Measurements from ENCODE around the gene TFCP2.
"Not testable (repeated sequence)": the region's sequence is repeated elsewhere in the genome, so short reads cannot be mapped to it uniquely, and the experiment has no call there.

TFCP2 gene, protein sequence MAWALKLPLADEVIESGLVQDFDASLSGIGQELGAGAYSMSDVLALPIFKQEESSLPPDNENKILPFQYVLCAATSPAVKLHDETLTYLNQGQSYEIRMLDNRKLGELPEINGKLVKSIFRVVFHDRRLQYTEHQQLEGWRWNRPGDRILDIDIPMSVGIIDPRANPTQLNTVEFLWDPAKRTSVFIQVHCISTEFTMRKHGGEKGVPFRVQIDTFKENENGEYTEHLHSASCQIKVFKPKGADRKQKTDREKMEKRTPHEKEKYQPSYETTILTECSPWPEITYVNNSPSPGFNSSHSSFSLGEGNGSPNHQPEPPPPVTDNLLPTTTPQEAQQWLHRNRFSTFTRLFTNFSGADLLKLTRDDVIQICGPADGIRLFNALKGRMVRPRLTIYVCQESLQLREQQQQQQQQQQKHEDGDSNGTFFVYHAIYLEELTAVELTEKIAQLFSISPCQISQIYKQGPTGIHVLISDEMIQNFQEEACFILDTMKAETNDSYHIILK

DNA sequence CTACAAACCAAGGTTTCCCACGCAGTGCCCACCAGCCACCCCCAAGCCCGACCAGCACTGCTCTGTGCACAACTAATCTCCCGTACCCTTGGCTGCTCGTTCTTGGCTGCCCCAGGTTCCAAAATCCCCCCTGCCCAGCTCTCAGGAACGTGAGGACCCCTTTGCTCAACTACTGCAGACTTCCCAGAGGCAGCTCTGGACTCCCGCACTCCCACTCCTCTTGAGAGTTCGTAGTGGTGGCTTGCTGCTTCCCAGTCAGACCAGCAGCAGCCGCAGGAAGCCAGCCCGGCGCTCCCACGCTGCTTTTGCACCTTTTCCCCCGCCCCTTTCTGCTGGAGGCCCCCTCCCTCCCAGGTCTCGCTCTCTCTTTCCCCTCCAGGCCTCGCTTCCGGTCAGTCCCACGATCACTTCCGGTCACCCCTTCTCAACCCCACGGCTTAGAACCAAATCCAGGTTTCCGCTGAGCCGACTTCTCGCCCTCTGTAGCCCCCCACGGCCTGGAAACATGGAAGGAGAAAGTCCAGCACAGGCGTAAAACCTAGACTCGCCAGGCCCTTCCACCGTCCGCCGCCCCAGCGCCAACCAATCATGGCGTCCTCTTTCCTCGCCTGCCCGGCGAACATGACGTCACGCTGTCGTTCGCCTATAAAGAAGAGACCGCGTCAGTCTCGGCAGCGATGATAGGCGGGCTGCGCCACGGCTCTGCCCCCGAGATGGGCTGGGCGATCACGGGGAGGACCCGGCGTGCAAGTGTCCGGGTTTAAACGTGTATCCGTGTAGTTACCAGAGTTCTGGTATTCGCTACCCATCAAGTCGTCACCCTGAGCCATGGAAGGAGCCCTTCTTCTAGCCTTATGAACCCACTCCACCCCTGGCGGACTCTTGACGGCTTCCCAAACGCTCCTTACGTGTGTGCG, at the start of gene TFCP2:
Gene TFCP2, minus strand, starts transcription at position 621 of the 917 bp plus-strand sequence. CDS start 713 bp downstream, outside the sequence.
- peak; percentile 64 to 99 (median 91) for DNase-seq

DNA sequence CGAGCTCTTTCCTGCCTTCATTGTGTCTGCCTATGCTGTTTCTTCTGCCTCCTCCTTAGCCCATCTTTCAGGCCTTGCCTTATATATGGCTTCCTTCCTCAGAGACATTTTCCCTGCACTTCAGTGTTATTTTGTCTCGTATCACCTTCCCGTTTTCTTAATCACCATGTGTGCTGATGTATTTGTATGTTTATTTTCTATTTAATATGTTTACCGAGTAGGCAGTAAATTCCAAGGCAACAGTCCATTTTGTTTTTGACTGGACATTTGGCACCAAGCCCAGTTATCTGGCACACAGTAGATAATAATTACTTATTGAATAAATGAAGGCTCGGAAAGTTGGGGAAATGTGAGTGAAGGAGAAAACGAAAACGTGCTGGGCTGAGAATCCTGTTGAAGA, 49.5 kb upstream of the TFCP2 start:
- DNase-seq, result no peak

DNA sequence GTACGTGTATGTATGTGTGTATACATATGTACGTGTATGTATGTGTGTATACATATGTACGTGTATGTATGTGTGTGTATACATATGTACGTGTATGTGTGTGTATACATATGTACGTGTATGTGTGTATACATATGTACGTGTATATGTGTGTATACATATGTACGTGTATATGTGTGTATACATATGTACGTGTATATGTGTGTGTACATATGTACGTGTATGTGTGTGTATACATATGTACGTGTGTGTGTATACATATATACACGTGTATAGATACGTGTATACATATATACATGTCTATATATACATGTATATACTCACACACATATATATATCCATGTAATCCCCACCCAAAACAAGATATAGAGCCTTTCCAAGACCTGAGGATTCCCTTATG, 46.9 kb upstream of the TFCP2 start:
- not testable (repeated sequence) for DNase-seq

DNA sequence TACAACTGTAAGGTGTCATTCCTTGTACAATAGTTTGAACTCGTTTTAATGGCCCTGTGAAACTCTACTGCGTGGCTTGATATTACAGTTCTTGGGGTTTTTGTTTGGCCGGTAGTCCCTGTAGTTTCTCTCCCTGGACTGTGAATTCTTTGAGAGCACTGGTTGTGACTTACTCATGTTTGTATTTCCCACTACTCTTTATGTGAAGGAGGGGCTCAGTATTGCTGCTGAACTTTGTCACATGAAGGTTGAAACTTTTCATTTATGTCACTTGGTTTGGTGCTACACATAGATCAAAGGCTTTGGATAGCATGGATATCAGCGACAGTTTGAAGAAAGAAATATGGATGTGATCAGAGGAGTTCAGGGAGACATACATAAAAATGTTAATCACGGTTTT, 46.4 kb upstream of the TFCP2 start:
- DNase-seq, result no peak

DNA sequence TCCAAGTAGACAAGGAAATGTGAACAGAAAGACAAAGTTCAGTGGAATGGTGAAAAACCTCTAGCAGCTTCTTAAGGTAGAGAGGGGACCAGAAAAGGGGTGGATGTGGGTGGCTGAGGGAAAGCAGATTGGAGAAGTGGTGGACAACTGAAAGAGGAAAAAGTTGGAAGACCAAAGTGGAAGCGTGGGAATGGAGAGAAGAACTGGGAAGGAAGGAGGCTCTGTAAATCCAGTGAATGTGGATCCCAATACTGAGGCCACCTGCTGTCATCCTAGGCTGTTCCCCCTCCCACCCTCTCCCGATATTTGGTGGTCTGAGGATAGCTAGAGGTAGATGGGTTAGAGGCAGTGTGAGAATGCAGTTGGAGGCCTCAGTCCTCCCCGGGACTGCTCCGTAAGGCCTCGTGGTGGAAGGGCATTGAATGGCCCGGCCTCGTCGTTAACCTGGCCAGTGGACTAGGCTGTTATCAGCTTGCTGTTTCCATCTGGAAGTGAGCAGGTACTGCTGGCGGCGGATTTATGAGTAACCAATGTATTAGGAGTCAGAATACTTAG, 45.7 kb upstream of the TFCP2 start:
- peak in 1 of 14 donors; percentile 21 for DNase-seq

DNA sequence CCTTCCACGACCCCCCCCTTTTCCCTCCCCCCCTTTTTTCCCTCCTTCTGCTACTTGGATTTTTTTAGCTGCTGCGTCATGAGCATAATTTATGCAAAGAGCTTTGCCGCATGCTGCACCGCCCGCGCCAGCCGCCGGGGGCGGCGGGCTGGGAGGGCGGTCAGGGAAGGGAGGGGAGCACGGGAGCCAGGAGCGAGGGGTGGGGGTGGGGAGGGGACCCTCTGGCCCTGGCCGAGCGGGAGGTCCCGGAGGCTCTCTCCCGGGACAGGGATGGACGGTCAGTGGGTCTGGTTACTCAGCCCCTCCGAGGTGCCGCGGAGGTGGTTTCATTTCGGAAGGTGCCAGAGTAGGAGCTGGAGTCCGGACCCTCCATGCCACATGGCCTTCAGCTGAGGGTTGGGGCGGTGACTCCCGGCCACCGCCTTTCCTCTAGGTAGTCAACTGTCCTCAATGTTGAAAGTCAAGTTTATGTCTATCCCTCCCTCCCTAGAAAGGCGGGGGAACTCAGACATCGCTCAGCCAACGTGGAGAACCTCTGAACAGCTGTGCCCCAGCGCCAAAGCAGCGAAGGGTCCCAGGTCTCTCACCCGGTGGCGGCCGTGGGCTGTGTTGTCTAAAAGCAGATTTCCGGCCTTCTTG, 45.2 kb upstream of the TFCP2 start, which contains the start of gene POU6F1:
Gene POU6F1, minus strand, starts transcription at position 95 of the 639 bp plus-strand sequence. CDS start 11,226 bp downstream, outside the sequence.
- peak in 12 of 14 donors; percentile 41 to 80 (median 66) for DNase-seq

DNA sequence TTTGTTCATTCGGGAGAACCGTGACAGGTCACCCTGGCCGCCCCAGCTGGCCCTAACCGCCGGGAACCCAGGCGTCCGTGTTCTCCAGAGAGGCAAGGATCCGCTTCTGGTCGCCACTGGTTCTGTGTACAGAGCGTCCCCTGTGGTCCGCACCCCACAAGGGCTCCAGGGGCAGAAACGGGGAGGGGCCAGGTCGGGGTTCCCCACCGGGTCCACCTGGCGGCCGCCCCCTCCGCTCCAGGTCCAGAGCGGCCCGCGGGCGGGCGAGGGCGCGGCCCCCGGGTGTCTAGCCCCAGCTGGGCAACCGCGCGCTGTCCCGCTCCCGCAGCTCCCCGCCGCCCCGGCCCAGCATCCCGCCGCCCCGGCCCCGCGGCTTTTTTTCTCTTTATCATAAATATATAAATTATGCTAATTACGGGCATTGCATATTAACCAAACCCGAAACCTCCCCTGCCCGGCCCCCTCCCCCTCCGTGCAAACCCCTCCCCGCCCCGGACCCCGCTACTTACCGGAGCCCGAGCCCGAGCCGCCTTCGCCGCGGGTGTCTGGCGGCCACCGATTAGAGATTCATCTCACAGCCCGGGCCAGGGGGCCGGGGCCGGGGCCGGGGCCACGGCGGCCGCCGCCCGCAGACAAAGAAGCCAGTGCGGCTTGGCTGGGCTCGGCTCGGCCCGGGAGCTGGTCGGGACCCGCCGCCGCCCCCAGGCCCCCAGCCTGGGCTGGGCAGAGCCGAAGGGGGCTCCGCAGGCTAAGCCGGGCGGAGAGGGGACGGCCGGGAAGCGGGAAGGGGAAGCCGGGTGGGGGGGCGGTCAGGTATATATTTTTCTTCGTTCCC, 44.4 kb upstream of the TFCP2 start:
- peak in 11 of 14 donors; percentile 42 to 79 (median 61) for DNase-seq

DNA sequence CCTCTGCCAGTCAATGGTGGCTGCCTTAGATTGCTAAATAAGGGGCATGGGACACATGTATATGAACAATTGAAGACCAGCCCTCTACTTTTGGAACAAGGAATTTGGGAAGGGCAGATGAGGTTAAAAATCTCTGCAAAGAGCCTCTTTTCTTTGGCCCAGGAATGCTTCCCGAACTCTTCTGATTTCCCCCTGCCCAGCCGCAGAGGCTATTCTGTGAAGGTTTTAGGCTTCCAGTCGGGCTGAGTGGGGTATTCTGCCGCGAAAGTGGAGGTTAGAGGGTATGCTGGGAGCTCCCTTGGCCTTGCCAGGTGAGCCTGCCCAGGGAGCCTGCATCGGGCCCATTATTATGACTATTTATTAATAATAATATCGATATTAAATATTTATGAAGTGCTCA, 43.7 kb upstream of the TFCP2 start:
- DNase-seq, result peak in 1 of 14 donors; percentile 55

DNA sequence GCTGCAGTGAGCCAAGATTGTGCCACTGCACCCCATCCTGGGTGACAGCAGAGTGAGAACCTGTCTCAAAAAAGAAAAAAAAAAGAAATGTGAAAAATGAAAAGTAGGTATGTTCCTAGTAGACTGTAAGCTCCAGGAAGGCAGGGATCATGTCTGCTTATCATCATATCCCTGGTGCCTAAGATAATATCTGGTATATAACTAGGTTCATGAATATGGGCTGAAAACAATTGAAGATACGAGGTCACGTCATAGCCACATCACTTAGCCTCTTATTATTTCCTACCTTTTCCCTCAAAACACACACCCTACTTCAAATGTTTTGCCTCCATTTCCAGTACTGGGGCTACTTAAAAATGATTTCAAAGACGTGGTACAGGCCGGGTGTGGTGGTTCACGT, 42.0 kb upstream of the TFCP2 start:
- no peak for DNase-seq

DNA sequence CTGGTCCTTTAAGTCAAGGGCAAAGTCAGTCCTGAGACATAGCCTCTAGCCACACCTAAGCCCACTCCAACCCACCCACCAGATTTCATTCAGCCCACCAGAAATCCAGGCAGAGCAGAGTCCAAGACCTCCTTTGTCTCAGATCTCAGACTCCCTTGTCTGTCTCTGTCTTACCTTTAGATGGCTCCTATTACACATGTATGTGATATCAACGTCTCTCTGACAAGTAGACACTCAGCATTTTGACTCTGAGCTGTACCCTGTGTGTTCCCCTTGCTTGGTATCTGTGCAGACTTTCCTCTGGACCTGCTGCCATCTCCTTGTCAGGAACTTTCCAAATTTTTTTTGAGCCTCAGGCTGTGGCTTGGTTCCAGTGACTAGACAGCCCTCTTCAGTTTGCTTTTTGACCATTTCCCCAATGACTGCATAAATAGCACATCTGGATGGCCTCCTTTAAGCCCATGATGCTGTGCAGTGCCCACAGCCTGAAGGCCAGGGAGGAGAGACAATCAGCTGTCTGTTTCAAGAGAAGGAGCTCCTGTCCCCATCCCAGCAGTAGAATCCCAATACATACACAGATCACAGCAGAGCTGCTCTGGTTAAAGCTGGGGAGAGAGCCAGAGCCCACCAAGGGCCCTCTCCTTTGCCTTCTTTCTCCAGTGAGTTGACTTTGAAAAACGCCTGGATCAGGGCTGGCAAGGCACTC, 37.9 kb upstream of the TFCP2 start:
- DNase-seq, result peak in 9 of 14 donors; percentile 8 to 67 (median 35)

DNA sequence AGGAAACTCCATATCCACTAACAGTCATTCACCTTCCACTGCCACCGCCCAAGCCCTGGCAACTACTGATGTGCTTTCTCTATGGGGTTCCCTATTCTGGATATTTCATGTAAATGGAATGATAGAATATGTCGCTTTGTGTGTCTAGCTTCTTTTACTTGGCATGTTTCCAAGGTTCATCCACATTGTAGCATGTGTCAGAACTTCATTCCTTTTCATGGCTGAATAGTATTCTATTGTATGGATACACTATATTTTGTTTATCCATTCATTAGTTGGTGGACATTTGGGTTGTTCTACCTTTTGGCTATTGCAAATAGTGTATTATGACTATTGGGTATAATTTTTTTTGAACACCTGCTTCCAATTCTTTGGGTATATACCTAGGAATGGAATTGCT, 36.3 kb upstream of the TFCP2 start:
- DNase-seq, result no peak

DNA sequence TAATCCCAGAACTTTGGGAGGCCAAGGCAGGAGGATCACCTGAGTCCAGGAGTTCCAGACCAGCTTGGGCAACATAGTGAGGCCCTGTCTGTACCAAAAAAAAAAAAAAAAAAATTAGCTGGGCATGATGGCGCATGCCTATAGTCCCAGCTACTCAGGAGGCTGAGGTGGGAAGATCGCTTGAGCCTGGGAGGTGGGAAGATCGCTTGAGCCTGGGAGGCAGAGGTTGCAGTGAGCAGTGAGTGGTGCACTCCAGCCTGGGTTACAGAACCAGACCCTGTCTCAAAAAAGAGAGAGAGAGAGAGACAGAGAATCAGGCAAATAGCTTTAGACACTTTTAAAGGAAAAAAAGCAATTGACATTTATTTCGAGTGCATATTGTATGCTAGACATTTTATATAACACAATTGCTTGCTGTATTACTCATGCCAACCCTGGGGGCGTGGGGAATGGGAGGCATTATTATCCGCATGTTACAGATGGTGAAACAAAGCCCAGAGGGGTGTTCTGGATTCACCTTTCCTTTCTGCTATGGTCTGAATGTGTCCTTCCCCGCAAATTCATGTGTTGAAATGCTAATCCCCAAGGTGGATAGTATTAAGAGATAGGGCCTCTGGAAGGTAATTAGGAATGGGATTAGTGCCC, 35.2 kb upstream of the TFCP2 start:
- DNase-seq, result no peak

DNA sequence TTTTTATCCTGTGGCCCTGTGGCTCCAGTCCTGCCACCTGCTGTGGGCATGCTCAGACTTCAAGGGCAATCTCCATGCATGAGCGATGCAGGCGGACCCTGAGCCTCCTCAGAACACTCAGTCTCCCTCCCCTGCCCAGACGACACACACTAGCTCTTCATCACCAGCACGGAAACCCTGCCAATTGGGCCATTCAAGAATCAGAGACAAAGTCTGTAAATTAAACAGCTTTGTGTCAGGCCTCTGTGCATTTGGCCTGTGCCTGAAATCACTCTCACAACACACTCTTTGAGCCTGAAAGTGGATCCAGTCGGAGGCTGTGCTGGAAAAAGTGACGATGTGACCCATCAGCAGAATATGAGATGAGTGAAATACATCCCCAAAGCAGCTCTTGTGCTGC, 32.4 kb upstream of the TFCP2 start:
- peak in 2 of 14 donors; percentile 7 to 19 for DNase-seq

DNA sequence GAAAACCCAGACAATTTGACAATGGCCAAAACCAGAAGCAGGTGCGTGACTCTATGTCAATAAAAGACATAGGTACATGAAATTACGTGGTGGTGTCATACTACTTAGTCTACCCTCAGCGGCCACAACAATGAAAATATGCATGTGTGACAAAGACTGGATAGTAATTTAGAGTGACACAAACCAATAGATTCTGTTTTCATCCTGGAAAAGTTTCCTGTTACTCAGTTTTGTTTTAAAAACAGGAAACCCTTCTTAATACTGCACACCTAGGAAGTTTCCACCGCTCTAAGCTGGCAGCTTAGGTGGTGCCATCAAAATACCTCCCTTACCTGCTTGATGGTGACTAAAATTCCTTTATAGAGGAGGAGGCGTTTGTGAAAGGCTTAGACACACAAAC, 29.8 kb upstream of the TFCP2 start:
- no peak for DNase-seq

DNA sequence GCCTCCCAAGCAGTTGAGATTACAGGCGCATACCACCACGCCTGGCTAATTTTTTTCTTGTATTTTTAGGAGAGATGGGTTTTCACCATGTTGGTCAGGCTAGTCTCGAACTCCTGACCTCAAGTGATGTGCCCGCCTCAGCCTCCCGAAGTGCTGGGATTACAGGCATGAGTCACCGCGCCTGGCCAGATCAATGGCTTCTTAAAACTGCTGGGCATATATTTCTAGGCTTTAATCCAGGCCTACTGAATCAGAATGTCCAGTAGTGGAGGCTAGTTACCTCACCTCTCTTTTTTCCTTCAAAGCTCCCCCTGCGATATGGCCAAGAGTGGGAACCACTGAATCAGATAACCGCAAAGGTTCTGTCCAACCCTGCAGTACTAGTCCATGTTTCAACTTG, 27.9 kb upstream of the TFCP2 start:
- DNase-seq, result no peak

DNA sequence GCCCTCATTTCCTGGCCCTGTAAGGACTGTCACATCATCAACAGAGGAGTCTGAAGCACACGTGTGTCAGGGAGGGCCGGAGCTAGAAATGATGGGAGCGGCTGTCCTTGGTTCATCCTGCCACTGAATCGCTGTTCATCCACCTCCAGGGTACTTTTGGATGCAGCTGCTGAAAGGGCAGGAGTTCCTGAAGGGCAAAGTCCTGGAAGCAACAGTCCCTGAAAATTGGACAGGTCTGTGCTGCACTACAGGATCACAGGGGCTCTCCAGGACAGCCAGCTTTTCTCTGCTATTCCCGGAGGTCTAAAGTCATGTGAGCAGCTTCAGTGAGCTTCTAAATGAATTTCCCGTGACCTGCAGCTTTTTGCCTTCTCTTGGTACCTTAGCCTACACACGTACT, 27.2 kb upstream of the TFCP2 start:
- DNase-seq, result no peak

DNA sequence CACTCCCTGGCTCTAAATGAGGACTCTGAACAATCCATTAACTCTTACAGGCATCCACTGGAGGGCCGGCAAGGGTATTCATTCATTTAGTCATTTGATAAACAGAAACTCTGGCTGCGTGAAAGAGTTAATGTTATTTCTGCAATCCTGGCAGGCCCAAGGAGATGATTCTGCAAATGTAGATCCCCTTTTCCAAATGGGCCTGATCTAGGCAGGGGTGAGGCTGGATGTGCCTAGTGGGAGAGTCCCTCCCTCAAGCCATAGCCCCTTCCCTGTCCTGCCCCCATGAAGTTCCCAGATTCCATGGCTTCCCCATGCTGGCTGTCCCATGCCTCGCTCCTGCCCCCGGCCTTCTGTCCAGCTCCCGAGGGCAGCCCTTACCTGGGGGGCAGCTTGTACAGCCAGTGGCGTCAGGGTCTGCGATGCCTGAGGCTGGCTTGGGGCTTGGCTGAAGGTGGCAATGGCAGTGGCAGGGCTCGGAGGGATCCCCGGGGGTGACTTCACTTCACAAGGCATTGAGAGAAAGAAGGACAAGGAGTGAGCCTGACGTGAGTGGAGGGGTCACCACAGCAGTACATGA, 26.5 kb upstream of the TFCP2 start:
- no peak for DNase-seq

DNA sequence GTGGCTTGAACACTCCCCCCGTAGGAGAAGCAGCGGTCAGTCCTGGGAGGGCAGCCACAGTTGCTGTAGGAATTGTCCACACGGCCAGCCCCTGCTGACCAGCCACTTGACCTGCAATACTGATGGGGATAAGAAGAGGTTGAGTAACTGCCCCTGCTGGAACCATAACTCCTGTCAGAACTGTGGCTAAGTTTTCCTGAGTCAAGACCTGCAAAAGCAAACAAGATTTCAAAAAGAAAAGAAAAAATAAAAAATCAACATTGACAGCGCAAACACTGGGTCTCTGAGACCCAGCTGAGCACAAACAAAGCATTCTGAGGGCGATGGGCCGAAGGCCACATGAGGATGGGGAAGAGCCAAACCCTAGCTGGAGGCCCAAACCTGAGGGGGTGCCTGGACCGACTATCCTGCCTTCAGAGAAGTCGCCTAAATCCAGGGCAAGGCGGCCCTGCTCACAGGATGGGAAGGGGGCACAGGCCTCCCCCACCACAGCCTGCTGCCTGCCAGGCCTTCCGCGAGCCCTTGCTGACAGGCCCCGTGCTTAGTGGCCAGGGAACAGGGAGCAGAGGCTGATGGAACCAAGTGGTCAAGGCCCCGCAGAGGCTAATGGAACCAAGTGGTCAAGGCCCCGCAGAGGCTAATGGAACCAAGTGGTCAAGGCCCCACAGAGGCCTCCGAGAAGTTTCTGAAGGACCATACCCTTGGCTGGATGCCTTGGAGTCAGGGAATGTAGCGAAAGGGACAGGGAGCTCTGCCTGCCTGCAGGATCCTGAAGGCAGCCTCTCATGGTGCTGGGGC, 25.8 kb upstream of the TFCP2 start:
- DNase-seq, result no peak

Measured in C1 segment of cervical spinal cord (tissue), 14 donors.